Measurements from ENCODE around the gene TMEM52B. TPM values are rescaled to one million over a fixed set of nuclear protein-coding genes. Genes with fewer than 3 reads are reported as not detected.
"Not testable (repeated sequence)": the region's sequence is repeated elsewhere in the genome, so short reads cannot be mapped to it uniquely, and the experiment has no call there.

The TMEM52B gene
- total RNA-seq, 1 donor from 2014 or later = not detected

GRCh38 chr12:10218021-10218420 is 39.2 kb downstream of the TMEM52B start:
- Mint-ChIP-seq H3K27me3 (no peaks in the 10 kb centered on the region), H3K36me3 (ENCODE audit: insufficient read depth) (peaks cover 34% of the 10 kb centered on the region), H3K9me3 (ENCODE audit: low read depth) (no peaks in the 10 kb centered on the region), H3K4me1 (ENCODE audit: low read depth) (peaks cover 16% of the 10 kb centered on the region), H3K4me3 (ENCODE audit: low read depth) (no peak overlapping the region), H3K27ac (peak overlapping the region; percentile 50)
- no peak for DNase-seq (ENCODE audit: low spot score, unreplicated experiment)
- no peak for TF ChIP-seq CTCF (IDR thresholded peaks at IDR 0.05; ENCODE audit: unreplicated experiment)

GRCh38 chr12:10220398-10221077 is 41.7 kb downstream of the TMEM52B start:
- peaks cover 3% of the 10 kb centered on the region for H3K9me3 Mint-ChIP-seq (ENCODE audit: low read depth)
- peaks cover 50% of the 10 kb centered on the region for H3K36me3 Mint-ChIP-seq (ENCODE audit: insufficient read depth)
- DNase-seq (ENCODE audit: low spot score, unreplicated experiment) = no peak
- no peaks in the 10 kb centered on the region for H3K27me3 Mint-ChIP-seq
- peaks cover 2% of the 10 kb centered on the region for H3K4me1 Mint-ChIP-seq (ENCODE audit: low read depth)
- TF ChIP-seq CTCF (IDR thresholded peaks at IDR 0.05; ENCODE audit: unreplicated experiment) = no peak
- no peak overlapping the region for H3K27ac Mint-ChIP-seq
- no peak overlapping the region for H3K4me3 Mint-ChIP-seq (ENCODE audit: low read depth)

DNA sequence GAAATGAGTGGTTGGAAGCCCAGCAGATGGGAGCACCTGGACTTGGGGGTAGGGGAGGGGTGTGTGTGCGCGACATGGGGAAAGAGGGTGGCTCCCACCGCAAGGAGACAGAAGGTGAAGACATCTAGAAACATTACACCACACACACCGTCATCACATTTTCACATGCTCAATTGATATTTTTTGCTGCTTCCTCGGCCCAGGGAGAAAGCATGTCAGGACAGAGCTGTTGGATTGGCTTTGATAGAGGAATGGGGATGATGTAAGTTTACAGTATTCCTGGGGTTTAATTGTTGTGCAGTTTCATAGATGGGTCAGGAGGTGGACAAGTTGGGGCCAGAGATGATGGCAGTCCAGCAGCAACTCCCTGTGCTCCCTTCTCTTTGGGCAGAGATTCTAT is 43.0 kb downstream of the TMEM52B start:
- no peak overlapping the region for H3K4me3 Mint-ChIP-seq (ENCODE audit: low read depth)
- no peak for TF ChIP-seq CTCF (IDR thresholded peaks at IDR 0.05; ENCODE audit: unreplicated experiment)
- H3K4me1 Mint-ChIP-seq (ENCODE audit: low read depth) = no peaks in the 10 kb centered on the region
- H3K9me3 Mint-ChIP-seq (ENCODE audit: low read depth) = peaks cover 3% of the 10 kb centered on the region
- H3K27ac Mint-ChIP-seq = peak overlapping the region; percentile 22
- H3K27me3 Mint-ChIP-seq = no peaks in the 10 kb centered on the region
- H3K36me3 Mint-ChIP-seq (ENCODE audit: insufficient read depth) = peaks cover 54% of the 10 kb centered on the region
- DNase-seq (ENCODE audit: low spot score, unreplicated experiment) = no peak

GRCh38 chr12:10223208-10223607 is 44.4 kb downstream of the TMEM52B start:
- Mint-ChIP-seq H3K36me3 (ENCODE audit: insufficient read depth) (peaks cover 50% of the 10 kb centered on the region), H3K27me3 (no peaks in the 10 kb centered on the region), H3K27ac (peak overlapping the region; percentile 35), H3K9me3 (ENCODE audit: low read depth) (peaks cover 3% of the 10 kb centered on the region), H3K4me1 (ENCODE audit: low read depth) (peaks cover 2% of the 10 kb centered on the region), H3K4me3 (ENCODE audit: low read depth) (no peak overlapping the region)
- no peak for TF ChIP-seq CTCF (IDR thresholded peaks at IDR 0.05; ENCODE audit: unreplicated experiment)
- no peak for DNase-seq (ENCODE audit: low spot score, unreplicated experiment)

DNA sequence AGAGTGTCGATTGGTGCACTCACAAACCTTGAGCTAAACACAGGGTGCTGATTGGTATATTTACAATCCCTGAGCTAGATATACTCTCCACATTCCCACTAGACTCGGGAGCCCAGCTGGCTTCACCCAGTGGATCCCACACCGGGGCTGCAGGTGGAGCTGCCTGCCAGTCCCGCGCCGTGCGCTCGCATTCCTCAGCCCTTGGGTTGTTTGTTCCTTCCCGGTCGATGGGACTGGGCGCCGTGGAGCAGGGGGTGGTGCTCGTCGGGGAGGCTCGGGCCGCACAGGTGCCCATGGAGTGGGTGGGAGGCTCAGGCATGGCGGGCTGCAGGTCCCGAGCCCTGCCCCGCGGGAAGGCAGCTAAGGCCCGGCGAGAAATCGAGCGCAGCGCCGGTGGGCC is 46.6 kb downstream of the TMEM52B start:
- not testable (repeated sequence) for DNase-seq (ENCODE audit: low spot score, unreplicated experiment); H3K27me3 Mint-ChIP-seq; H3K9me3 Mint-ChIP-seq (ENCODE audit: low read depth); H3K27ac Mint-ChIP-seq; H3K4me3 Mint-ChIP-seq (ENCODE audit: low read depth); H3K4me1 Mint-ChIP-seq (ENCODE audit: low read depth)
- peaks cover 47% of the 10 kb centered on the region for H3K36me3 Mint-ChIP-seq (ENCODE audit: insufficient read depth)

GRCh38 chr12:10226086-10226485 is 47.3 kb downstream of the TMEM52B start:
- H3K4me3 Mint-ChIP-seq (ENCODE audit: low read depth) = no peak overlapping the region
- no peak for TF ChIP-seq CTCF (IDR thresholded peaks at IDR 0.05; ENCODE audit: unreplicated experiment)
- peaks cover 41% of the 10 kb centered on the region for H3K36me3 Mint-ChIP-seq (ENCODE audit: insufficient read depth)
- no peak for DNase-seq (ENCODE audit: low spot score, unreplicated experiment)
- H3K27ac Mint-ChIP-seq = no peak overlapping the region
- peaks cover 3% of the 10 kb centered on the region for H3K9me3 Mint-ChIP-seq (ENCODE audit: low read depth)
- H3K27me3 Mint-ChIP-seq = no peaks in the 10 kb centered on the region
- H3K4me1 Mint-ChIP-seq (ENCODE audit: low read depth) = peaks cover 2% of the 10 kb centered on the region

All from progenitor cell of endocrine pancreas (in vitro differentiated cells).